Midbrain (tissue), 1 donor: ENCODE results near the gene FGG.
"Not testable (repeated sequence)": the region's sequence is repeated elsewhere in the genome, so short reads cannot be mapped to it uniquely, and the experiment has no call there.

ENCODE experiments used
- DNase-seq: peaks from one replicate; lab custom pipeline; 2025; lab: John Stamatoyannopoulos, UW

The FGG gene

DNA sequence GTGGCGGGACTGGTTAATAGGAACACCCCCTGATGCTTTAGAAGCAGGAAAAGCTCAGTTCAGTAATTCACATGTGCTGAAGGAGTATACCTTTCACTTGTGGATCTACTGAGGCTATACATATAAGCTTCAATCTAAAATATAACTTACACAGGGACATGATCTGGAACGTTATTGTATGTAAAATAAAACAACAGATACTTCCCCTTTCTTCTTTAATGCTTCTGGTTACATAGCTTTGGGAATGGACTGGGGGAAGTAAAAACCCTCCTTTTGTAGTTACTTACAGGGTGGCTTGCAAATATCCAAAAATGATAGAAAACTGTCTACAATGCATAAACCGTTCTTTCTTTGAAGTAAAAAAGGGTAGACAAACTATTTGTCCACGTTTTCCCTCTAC, 1.9 kb downstream of the FGG start:
- no peak for DNase-seq

- DNase-seq = no peak
Observed at GRCh38 chr4:154609532-154609931, 2.9 kb downstream of the FGG start.

DNA sequence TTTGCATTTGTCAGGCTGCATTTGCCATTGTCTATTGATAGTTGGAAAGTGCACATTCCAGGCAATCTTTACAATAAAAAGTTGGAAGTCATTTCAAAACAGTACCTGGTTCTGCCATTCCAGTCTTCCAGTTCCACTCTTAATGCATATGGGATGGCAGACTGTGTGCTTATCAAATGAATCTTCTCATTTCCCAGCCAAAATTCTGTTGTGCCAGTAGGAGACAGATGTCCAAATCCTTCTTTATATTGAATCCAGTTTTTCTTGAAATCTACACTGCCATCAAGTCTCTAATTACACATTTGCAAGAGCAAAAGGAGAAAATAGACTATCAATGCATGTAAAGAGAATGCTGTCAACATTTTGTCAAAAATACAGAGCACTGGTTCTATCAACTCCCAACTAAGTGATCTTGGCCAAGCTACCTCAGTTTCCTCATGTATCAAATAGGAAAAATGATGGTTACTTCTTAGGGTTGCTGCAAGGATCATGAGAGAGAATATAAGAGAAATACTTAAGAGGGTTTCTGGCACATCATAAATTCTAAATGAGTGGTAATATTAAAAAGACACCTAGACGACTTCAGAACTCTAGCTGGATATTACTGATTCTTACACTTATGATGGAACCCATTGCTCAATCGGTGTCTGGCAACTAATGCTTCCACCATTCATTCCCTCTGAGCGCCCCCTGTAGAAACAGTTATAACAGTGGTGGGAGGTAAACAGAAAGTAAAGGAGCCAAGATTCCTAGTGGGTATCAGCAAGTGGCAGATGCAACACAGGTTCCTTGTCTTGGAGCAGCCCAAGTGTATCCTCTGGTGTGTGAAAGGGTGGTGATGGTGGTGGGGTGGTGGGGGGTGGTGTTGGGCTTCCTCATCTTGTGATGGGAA, 3.8 kb downstream of the FGG start:
- no peak for DNase-seq

DNA sequence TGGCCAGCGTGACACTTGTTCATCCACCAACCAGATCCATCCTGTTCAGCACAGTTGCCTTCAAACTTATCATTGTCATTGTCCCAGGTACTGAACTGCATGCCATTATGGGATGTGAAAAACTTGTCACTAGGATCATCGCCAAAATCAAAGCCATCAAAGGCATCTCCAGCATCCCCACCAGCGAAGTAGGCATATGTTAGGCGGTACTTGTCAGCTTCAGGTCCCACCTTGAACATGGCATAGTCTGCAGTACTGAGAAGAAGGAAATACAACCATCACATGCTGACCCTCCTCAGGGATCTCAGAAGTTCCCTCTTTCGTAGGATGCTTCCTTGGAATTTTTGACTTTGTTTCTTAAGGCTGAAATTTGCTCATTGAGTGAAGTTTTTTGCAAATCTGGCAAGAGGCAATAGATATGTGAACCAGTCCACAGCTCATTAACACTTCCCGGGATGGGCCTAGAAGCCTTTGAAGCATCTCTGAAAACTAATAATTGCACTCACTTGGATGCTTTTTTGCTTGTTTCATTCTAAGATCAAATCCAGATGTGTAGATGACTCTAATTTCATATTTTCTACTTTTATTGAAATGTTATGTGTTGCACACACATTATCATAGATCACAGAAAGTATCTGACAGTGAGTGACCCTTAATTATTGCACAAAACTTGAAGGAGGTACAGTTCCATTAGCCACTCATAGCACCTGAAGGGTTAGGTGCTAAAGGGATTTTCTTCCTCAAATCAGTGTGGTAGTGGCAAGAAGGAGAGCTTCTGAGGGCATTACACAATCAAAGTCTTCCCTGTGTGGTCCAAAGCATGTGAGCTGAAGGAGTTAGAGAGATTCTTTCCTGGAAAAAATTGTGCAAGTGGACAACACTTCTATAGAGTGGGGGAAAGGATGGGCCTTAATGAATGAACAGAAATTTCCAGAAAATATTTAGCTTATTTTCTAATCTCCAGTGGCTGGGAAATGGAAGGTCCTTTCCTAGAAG, 5.4 kb downstream of the FGG start:
- DNase-seq = no peak

DNA sequence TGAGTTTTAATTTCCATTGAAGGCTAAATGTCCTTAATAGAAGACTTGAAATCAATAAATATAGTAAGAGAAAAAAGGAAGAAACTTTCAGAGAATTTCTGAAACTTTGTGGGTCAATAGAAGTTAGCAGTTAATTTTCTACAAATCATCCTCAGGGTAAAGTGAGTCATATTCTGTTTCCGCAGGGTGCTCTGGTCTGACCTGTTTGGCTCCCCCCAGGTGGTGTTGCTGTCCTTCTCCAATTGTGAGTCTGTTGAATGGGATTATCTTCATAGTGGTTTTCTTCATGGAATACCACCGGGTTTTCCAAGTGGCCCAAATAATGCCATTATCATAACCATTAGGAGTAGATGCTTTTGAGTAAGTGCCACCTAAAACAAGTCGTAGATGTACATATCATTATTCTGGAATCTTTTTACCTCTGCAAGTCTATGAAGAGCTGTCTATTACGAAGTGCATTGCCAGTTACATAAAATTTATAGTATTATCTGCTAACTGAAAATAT, 7.7 kb downstream of the FGG start:
- no peak for DNase-seq

- DNase-seq = no peak
Observed at GRCh38 chr4:154603033-154603943, 9.2 kb downstream of the FGG start.

DNA sequence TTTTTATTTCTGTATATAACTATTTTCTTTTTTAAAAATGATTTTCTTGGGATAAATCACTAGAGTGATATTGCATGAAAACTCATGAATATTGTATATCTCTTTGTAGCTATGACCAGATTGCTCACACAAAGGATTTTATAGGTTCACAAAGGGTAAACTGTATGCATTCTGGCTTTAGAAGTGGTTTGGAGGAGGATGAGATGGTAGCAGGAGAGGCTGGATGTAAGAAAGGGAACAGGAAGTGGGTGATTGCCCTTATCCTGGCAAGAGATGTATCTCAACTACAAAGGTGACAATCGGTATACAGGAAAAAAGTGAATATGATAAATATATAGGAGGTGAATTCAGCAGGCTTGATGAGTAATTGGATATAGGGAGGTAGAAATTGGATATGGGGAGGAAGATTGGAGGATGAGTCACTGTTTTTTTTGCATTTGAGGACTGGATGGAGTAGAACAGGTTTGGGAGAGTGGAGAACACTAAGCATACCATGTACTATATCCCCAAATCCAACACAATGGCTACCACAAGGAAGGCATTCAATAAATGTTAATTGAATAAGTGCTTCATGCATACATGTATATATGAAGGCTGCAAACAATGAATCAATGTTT, 9.9 kb downstream of the FGG start:
- DNase-seq = no peak

GRCh38 chr4:154597798-154598774, 14.4 kb downstream of the FGG start:
- no peak for DNase-seq

- DNase-seq = not testable (repeated sequence)
Observed at GRCh38 chr4:154597281-154597680, 15.2 kb downstream of the FGG start.

DNA sequence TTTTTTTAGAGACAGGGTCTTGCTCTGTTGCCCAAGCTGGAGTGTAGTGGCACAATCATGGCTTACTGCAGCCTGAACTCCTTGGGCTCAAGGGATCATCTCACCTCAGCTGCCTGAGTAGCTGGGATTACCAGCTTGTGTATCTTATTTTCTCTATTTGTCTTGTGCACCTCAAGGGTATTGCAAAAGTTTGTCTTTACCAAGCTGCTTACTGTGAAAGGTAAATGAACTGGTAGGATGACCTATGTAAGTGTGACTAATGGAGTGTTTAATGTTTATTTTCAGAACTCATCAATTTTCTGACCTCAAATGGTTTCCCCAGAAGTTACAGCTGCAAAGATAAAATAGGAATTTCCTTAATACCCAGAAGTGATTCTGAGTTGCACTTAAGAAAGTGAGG, 16.6 kb downstream of the FGG start:
- no peak for DNase-seq

DNA sequence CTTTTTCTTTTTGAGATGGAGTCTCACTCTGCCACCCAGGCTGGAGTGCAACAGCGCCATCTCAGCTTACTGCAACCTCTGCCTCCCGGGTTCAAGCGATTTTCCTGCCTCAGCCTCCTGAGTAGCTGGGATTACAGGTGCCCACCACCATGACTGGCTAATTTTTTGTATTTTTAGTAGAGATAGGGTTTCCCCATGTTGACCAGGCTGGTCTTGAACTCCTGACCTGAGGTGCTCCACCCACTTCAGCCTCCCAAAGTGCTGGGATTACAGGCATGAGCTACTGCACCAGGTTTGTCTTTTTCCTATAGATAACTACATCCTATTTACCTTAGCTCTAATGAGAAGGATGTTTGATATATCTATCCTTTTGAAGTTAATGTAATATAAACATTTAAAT, 18.1 kb downstream of the FGG start:
- not testable (repeated sequence) for DNase-seq

DNA sequence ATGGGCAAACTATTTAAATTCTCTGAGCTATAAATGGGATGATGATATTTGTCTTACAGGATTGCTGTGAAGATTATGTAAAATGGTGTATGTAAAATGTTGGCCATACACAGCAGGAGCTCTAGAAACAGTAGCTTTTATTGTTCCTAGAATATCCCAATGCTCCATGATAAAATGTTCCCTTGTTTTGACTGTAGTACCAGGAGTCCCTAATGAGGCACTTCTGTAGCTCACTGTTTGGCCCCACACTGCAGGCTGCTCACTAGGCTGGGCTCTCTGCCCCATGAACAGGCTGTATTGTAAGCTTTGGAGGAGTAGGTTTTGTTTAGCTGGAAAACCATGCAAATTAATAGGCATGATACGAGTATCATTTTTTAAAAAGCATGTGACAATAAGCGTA, 18.6 kb downstream of the FGG start:
- DNase-seq = peak; percentile 54

GRCh38 chr4:154591890-154592289, 20.6 kb downstream of the FGG start:
- DNase-seq = no peak

DNA sequence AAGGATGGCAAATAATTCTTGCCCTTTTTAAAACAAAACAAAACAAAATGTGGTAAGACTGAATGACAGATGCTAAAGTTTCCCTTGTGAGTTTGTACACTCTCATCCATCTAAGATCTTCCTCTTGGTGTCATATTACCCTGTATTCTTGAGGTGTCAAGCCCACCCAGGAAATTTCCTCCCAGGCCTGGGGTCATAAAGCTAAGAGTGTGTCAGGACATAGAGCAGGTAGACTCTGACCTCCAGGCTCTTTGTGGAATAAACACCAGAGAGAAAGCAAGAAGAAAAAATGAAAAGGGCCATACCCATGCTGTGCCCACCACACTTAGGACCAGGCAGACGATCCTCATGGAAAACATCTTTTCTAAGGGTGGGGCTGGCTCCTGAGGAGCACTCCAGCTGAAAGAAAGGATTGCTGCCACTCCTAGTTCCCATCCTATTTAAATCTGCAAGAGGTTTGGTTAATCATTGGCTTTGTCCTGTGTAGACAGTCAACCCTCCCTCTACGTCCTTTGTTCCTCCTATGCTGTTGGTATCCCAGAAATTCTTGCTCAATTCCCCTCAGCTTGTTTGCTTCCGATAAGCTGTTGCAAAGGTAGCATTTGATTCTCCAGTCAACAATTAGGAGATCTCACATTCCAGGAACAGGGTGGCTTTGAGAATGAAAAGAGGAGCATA, 22.0 kb downstream of the FGG start, which contains the start of gene FGA:
TSS of gene FGA (minus strand) at position 414 of the 678 bp plus-strand sequence. CDS start at position 359, 55 bp downstream.
- DNase-seq = no peak

DNA sequence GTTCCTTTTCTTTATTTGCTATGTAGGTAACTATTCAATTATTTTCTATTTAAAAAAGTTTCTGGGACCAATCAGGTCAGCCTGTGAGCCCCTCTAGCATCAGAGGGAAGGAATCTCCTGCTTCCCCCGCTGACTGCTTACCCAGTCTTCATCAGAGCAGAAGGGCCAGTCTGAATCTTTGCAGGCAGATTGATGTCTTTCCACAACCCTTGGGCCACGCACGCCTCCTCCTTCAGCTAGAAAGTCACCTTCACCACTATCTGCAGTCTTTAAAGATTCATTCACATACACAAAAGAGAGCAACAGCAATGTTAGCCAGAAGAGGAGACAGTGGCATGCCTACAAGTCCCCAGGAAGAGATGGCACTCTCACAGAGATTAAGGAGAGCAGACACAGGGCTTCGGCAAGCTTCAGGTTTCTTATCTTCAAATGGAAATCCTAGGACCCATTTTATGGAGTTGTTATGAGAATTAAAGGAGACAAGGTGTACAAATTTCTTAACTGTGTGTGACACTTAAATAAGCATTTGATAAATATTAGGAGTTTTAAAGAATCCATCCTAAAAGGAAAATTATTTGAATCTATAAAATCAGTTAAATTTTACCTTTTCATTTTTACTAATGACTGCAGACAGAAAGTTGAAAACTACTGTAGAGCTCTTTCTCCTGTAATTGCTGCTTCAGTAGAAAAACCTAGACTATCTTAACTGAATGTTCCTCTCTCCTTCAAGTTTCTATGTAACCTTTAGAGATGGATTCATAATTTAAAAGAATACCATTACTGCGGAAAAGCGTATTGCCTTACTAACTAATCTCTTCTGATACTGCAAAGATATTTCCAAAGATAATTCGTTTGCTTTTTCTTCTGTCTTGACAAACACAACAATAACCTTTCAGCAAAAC, 22.9 kb downstream of the FGG start:
- no peak for DNase-seq

GRCh38 chr4:154588198-154588597, 24.3 kb downstream of the FGG start:
- no peak for DNase-seq

DNA sequence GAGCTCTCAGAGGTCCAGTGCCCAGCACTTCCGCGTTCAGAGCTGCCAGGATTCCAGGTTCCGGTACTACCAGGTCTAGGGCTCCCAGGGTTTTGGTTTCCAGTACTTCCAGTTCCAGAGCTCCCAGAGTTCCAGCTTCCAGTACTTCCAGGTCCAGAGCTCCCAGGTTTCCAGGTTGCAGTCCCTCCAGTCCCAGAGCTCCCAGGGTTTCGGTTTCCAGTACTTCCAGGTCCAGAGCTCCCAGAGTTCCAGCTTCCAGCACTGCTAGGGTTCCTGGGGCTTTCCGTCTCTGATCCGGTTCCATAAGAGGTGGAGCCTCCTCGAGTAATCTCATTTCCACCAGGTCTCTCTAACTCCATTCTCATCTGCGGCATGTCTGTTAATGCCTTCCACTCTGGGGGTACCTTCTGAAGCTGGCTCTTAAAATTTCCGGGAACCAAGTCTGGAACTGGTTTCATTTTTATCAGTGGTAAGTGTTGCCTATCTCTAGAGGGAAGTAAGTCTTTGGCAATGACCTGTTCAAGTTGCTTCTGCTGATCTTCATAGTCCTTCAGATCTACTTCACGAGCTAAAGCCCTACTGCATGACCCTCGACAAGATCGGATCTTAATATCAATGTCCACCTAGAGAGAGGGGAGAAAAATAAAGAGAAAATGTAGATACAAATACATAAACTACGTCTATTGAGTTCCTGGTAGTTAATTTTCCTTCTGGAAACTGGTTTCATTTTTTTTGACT, 26.0 kb downstream of the FGG start:
- no peak for DNase-seq
